Ureter (tissue), 1 donor: ENCODE measurements around the gene ANXA7. TPM values are rescaled to one million over a fixed set of nuclear protein-coding genes. Genes with fewer than 3 reads are reported as not detected.
"Not testable (repeated sequence)": the region's sequence is repeated elsewhere in the genome, so short reads cannot be mapped to it uniquely, and the experiment has no call there.

ENCODE experiments used
- DNase-seq: peaks from one replicate; pipeline ENCODE4 v3.0.0-alpha.2; 2020; ENCODE audit warnings: low spot score
- total RNA-seq: library from RNA; stranded (reverse); gene quantifications from one replicate; pipeline ENCODE4 v1.2.4, GENCODE V29; 2023
- donor health status: DM: yes; HTN: yes; CAD: no.

The ANXA7 gene
- total RNA-seq, 1 donor from 2014 or later = 144 TPM

DNA sequence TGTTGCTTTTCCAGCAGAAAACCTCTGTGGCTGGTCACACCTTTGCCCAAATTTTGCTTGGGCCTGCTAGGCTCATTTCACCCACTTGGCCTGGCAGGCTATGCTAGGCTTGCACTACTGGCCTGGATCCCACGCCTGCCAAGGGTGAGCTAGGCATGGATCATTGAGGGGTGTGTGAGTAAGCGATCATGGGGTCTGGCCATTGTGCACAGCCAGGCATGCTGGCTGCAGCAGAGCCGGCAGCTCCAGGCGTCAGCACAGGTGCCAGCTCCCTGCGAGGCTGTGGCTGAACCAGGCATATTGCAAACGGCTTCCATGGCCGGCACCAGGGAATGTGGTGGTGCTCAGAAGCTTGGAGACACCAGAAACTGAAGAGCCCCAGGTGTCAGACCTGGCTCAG, 74.4 kb downstream of the ANXA7 start:
- DNase-seq = peak; percentile 47

DNA sequence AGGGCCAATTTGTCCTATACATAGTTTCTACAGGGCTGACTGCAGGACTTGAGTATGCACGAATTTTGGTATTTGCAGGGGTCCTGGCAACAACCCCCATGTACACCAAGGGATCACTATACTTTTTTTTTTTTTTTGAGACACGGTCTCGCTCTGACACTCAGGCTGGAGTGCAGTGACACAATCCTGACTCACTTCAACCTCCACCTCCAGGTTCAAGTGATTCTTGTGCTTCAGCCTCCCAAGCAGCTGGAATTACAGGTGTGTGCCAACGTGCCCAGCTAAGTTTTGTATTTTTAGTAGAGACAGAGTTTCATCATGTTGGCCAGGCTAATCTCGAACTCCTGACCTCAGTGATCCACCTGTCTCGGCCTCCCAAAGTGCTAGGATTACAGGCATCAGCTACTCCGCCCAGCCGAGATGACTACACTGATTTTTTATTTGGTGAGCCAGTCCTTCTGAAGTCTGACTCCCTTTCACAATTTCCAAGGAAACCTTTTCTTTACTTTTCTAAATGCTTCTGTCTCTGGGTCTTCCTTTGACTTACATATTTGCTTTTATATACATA, 75.0 kb downstream of the ANXA7 start:
- DNase-seq = no peak

DNA sequence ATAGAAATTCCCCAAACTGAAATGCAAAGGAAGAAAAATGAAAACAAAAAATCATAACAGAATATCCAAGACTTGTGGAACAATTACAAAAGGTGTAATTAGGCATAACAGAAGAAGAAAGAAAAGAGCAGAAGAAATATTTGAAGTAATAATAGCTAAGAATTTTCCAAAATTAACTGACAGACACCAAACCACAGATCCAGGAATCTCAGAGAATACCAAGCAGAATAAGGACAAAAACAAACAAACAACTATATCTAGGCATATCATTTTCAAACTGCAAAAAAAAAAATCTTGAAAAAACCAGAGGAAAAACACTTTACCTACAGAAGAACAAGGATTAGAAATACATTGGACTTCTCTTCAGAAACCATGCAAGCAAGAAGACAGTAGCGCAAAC, 80.7 kb downstream of the ANXA7 start:
- no peak for DNase-seq

DNA sequence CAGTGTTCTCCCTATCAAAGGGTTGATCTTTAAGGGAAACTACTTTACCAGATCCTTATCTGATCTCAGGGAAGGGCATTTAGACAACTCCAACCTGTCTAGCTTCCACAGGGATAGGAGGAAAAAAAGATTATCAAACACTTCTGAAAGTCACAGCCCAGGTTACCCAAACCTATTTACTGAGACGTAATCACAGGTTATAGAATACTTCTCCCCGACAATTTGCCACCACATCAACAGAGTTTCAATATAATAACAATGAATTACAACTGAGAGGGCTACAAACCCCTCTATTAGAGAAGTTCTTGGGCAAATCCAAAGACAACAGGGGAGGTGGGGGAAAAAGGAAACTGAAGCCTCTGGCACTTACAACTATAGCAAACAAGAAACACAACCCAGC, 81.5 kb downstream of the ANXA7 start:
- no peak for DNase-seq

DNA sequence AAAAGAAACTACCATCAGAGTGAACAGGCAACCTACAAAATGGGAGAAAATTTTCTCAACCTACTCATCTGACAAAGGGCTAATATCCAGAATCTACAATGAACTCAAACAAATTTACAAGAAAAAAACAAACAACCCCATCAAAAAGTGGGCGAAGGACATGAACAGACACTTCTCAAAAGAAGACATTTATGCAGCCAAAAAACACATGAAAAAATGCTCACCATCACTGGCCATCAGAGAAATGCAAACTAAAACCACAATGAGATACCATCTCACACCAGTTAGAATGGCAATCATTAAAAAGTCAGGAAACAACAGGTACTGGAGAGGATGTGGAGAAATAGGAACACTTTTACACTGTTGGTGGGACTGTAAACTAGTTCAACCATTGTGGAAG, 85.3 kb downstream of the ANXA7 start:
- DNase-seq = not testable (repeated sequence)

DNA sequence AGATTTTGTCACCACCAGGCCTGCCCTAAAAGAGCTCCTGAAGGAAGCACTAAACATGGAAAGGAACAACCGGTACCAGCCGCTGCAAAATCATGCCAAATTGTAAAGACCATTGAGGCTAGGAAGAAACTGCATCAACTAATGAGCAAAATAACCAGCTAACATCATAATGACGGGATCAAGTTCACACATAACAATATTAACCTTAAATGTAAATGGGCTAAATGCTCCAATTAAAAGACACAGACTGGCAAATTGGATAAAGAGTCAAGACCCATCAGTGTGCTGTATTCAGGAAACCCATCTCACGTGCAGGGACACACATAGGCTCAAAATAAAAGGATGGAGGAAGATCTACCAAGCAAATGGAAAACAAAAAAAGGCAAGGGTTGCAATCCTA, 88.6 kb downstream of the ANXA7 start:
- DNase-seq = not testable (repeated sequence)

Other genes starting within 250 kb of the ANXA7 start
- 39.1 TPM for gene ECD, start 246.1 kb downstream of the ANXA7 start, total RNA-seq
- gene FAM149B1, start 245.9 kb downstream of the ANXA7 start, total RNA-seq = 32.9 TPM
- 17.2 TPM for gene DNAJC9, start 166.8 kb downstream of the ANXA7 start, total RNA-seq
- gene MRPS16, start 161.4 kb downstream of the ANXA7 start, total RNA-seq = 84.2 TPM
- 6.3 TPM for gene CFAP70, start 55.2 kb downstream of the ANXA7 start, total RNA-seq
- 3.0 TPM for gene MSS51, start 19.5 kb upstream of the ANXA7 start, total RNA-seq
- 47.1 TPM for gene PPP3CB, start 82.0 kb upstream of the ANXA7 start, total RNA-seq
- gene USP54, start 177.3 kb upstream of the ANXA7 start, total RNA-seq = 124 TPM
- gene MYOZ1, start 227.4 kb upstream of the ANXA7 start, total RNA-seq = 0.91 TPM
- gene SYNPO2L, start 242.0 kb upstream of the ANXA7 start, total RNA-seq = 0.29 TPM